HG02571 (cell line): Measurements from ENCODE around the gene PSMG4.

ENCODE experiments used
- ATAC-seq: cut with Tn5 transposase; IDR thresholded peaks from one replicate; pipeline ENCODE4 v1.9.1; 2021; ENCODE audit warnings: mild to moderate bottlenecking, moderate library complexity; ENCODE audit not compliant: unreplicated experiment

The PSMG4 gene

DNA sequence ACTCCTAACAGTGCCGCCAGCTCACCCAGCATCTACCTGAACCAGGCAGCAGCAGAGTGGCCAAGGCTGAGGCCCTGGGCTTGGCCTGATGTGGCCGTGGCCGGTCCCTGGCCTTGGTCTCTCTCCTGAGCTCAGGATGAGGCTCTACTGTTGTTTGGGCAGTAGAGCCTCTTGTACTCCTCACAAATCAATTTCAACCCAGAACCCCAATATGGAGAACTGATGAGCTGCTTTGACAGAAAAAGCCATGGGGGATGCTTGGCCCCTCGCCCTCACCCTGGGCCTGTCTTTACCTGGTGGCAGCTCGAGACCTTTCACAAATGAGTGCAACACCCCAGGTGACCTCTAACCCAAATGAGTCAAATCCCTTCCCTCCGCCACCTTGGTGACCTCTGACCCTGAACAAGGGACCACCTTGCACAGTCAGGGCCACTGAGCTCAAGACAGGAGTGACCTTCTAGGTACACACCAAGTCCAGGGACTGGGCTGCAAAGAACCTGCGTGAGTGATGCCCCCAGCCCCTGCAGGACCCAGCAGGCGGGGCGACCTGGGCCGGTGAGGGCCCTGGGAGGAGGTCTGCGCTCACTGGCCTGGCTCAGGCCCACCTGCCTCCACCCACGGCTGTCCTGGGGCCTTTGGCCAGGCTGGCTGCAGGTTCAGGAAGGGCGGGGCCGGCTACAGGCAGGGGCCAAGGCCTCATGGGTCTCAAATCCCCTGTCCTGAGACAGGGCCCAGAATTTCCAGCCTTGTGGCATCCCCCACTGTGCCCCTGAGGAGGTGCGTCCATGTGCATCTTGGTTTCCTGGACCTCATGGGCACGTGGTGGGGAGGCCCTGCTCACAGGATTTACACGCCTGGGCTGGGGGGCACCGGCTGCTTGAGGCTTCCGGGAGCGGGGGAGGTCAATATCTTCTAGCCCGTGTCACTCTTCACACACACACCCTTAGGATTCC is 30.2 kb downstream of the PSMG4 start:
- ATAC-seq = no peak

DNA sequence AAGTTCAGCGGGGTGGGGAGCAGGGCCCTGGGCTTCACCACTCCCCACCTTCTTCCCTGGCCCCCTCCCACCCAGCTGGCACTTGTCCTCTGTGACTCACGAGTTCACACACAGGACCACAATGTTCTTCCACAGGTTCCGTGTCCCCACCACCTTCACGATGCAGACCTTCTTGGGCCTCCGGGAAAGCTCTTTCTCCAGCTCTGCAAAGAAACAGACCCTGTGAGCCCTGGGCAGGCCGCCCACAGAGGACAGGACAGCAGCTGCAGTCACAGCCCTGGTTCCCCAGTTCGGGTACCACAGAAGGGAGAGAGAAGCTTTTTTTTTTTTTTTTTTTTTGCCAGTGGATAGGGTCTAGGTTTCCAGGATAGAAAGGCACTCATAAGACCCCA is 30.9 kb downstream of the PSMG4 start:
- no peak for ATAC-seq

DNA sequence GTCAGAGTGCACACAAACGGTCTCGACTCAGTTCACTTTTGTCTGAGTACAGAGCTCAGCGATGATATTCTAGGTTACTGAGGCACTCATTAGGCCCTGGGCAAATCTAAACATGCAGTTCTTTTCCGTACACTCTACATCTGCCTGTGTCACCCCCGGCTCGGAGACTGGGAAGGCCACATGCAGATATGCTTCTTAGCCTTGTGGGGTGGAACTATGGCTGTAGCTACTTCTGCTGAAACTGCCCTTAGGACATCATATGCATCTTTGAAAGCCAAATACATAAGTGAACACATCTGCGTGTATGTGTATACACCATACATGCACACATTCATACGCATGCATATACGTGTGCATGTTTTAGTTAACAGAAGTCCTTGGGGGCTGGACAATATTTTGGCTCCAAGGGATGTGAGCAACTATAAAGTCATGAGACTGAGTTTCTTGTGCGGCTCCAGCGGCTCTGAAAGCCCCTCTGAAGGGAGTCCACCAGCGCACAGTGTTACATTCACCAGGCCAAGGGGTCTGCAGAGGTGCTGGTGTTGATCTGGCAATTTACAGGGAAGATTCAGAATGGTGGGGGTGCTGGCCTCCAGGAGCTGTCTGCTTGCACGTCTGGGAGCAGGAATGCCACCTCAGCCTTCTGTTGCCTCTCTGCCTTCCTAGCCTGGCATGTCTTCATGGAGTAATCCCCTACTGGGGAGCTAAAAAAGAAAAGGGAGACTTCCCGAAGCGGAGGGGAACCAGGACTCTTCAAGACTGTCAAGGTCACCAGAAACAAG is 31.6 kb downstream of the PSMG4 start:
- no peak for ATAC-seq

GRCh38 chr6:3290931-3291211 is 32.1 kb downstream of the PSMG4 start:
- ATAC-seq = no peak

DNA sequence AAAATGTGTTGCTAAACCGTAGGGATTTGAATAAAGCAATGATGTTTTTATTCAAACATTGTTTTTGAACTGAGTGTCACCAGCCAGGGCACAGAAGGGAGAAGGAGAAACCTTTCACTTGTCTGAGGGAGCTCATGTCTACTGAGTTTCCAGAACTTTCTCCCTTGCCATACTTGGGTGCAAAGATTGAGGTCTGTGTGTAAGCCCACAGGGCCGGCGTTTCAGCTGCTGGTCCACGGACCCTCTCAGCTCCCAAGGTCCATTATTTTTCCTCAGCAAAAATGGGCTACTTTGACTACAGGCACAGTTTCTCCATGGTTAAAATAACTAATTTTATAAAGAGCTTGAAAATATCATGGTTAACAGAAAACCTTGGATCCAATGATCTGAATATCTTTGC is 32.6 kb downstream of the PSMG4 start:
- ATAC-seq = no peak

DNA sequence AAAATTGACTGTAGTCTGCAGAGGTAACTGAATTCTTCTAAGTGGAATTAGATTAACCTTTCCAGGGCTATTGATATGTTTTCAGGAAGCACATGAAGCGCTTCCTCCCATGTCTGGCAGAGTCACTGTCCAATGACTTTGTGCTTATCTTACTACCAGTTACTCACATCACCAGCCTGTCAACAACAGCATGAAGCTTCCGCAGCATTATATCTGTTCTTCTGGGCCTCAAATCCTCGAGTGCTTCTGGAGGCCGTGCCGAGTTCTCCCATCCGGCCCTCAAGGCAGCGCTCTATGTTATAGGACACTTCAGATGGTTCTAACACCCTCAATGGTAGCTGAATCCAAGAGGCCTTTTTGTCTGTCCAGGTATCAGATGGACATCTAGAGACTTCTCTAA is 33.2 kb downstream of the PSMG4 start:
- ATAC-seq = no peak

GRCh38 chr6:3292431-3293197 is 33.9 kb downstream of the PSMG4 start:
- ATAC-seq = no peak

- ATAC-seq = no peak
These were observed 34.8 kb downstream of the PSMG4 start for GRCh38 chr6:3293271-3294155.

DNA sequence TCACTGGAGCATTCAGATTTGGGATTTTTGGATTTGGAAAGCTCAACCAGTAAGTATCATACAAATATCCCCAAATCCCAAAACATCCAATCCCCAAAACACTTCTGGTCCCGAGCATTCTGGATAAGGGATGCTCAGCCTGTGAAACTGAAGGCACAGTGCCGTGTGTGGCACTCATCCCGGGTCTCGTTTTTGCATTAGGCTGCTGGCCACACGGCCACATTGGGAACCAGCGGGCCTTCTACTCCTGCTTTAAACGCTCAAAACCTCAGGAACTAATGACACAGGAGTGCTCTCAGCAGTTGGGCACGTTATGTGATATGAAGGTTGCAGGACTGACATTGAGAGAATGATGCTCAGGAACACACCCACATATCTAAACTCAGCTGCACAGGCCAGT is 35.6 kb downstream of the PSMG4 start:
- ATAC-seq = no peak

DNA sequence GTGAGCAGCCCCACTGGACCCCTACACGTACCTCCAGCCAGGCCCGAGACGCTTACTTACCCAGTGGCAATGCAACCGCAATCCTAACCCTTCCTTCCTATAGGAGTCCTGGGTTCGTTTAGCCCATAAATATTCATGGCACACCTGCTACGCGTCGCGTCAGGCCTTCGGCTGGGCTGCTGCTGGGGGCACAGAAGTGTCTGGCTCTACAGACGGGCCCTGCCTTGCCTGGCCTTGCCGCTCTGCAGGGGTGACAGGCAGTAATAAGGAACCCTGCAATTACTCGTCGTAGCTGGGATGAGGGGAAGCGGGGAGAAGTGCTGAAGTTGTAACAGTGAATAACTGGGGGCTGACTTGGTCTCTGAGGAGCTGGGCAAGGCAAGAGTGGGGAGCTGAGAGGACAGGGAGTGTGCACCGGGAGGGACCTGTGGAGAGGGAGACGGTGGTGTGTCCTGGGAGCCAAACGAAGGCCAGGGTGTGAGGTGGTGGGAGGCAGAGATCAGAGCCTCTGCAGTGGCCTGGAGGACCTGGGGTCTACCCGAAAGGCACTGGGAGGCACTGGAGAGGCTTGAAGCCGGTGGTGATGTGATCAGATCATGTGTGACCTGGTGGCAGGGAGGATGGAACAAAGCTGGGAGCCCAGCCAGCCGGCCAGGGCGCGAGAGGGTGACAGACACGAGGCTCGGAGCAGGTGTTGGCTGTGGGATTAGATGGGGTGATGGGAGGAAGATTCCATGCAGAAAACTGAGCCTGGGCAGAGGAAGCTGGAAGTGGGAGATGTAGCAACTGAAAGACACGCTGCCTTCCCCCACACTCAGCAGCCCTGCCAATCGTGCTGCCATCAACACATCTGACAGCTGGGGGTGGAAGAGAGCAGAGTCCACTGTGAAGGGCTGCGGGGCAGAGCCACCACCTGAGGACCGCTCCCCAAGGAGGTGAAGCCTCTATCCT is 36.4 kb downstream of the PSMG4 start:
- ATAC-seq = no peak

DNA sequence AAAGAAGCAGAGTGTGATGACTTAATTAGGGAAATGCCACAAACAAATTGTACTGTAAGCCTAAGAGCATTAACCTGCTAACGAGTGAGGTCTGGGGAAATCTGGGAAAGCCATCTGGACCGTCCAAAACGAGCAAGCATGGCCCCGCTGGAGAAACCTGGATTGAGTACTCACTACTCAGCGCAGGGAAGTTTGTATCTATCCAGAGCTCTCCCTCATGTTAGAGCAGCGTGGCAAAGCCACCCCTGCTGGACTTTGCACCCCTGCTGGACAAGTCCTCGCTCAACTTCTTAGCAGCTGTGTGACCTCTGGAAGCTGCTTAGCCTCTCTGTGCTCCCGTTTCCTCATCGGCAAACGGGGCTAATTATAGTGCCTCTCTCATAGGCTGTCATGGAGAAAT is 37.3 kb downstream of the PSMG4 start:
- no peak for ATAC-seq

DNA sequence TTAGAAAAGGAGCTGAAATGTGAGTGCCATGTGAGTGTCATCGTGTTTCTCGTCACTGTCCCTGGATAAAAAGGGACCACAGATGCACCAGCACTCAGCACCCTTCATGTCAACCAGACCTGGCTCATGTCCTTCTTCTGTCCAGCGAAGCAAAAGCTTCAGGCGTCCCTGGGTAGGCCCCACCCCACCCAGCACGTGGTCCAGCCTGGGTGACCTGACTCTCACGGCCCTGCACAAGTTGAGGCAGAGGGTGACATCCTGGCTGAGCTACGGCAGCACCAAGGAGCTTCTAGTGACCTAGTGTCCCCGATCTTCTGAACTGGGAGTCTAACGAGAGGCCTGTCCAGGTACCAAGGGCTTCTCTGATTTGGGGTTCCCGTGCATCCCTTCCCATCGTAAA is 37.8 kb downstream of the PSMG4 start:
- ATAC-seq = no peak

GRCh38 chr6:3297006-3297405 is 38.3 kb downstream of the PSMG4 start:
- ATAC-seq = no peak

- ATAC-seq = no peak
These were observed 39.2 kb downstream of the PSMG4 start for GRCh38 chr6:3297909-3298308.

GRCh38 chr6:3299221-3299620 is 40.5 kb downstream of the PSMG4 start:
- ATAC-seq = no peak

GRCh38 chr6:3301506-3301905 is 42.8 kb downstream of the PSMG4 start:
- ATAC-seq = no peak

- no peak for ATAC-seq
These were observed 45.2 kb downstream of the PSMG4 start for GRCh38 chr6:3303795-3304411.

DNA sequence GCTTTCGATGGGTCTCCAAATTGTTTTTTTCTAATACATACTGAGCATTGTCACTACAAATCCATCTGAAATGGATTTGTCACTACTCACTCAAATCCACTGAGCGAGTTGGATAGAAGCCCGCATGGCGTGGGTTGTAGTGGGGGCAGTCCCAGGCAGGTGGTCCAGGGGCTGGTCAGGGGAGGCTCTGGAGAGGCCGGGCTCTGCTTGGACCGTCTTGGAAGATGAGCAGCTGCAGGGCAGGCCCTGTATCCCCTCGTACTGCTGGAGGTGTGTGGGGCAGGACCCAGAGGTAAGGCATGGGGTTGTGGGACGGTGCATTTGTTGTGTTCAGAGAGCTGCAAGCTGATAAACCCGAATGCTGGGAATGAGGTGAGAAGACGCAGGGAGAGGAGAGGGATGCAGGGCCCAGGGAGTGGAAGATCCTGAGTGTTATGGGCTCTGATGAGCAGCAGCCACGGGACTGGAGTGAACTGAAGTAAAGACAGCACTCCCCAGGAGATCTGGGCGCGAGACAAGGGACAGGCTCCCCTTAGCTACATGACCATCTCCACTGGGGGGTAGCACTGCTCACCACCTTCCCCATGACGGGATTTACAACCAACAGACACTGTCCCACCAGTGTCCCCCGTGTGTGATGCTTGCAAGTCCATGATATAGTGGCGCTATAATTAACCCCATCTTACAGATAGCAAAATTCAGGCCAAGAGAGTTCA is 45.9 kb downstream of the PSMG4 start:
- no peak for ATAC-seq

GRCh38 chr6:3305216-3305565 is 46.4 kb downstream of the PSMG4 start:
- no peak for ATAC-seq
